SK-MEL-5 (cell line): ENCODE data around the gene ABLIM2. TPM values are rescaled to one million over a fixed set of nuclear protein-coding genes. Genes with fewer than 3 reads are reported as not detected.
A peak's percentile ranks its signal among the peaks of the same experiment; 100 is the strongest.

ENCODE experiments used
- DNase-seq: peaks from one replicate; pipeline ENCODE4 v3.0.0-alpha.2; 2016; ENCODE audit warnings: low read depth, low spot score
- in situ Hi-C: cut with HindIII; loops from 2 replicates; pipeline ENCODE4 v1.10.0; 2016; ENCODE audit warnings: low sequenced_read_pairs, high pct_unique_total_duplicates, low pct_unique_long_range_greater_than_20kb
- total RNA-seq: library from RNA; depleted of rRNA; stranded (reverse); fragments of >200 nt; shearing (Covaris generic); gene quantifications from 2 replicates; pipeline ENCODE4 v1.2.3, GENCODE V29; 2014

Gene ABLIM2
- total RNA-seq, 1 experiment from 2014 or later: 0.29 TPM

GRCh38 chr4:8041868-8042267 lies 116.7 kb downstream of the ABLIM2 start:
- no peak for DNase-seq
- in situ Hi-C loops: no loop called here

GRCh38 chr4:8041172-8041571 lies 117.4 kb downstream of the ABLIM2 start:
- no peak for DNase-seq
- in situ Hi-C loops: no loop called here

- in situ Hi-C loops: no loop called here
- no peak for DNase-seq
These were observed 118.0 kb downstream of the ABLIM2 start for GRCh38 chr4:8040607-8041006.

- DNase-seq: no peak
- in situ Hi-C loops: no loop called here
These were observed 118.8 kb downstream of the ABLIM2 start for GRCh38 chr4:8039853-8040252.

- DNase-seq: no peak
- in situ Hi-C loops: no loop called here
These were observed 119.3 kb downstream of the ABLIM2 start for GRCh38 chr4:8039290-8039689.

GRCh38 chr4:8038719-8039251 lies 119.8 kb downstream of the ABLIM2 start:
- DNase-seq: no peak
- in situ Hi-C loops: no loop called here

GRCh38 chr4:8038083-8038482 lies 120.5 kb downstream of the ABLIM2 start:
- DNase-seq: no peak
- in situ Hi-C loops: no loop called here

GRCh38 chr4:8037150-8037769 lies 121.4 kb downstream of the ABLIM2 start:
- no peak for DNase-seq

GRCh38 chr4:8035371-8035780 lies 123.2 kb downstream of the ABLIM2 start:
- in situ Hi-C loops: no loop called here
- peak; percentile 52 for DNase-seq

More at GRCh38 chr4:8037150-8037769, 121.4 kb downstream of the ABLIM2 start:
- in situ Hi-C loops: no loop called here

GRCh38 chr4:8033829-8034528 lies 124.6 kb downstream of the ABLIM2 start:
- no peak for DNase-seq
- in situ Hi-C loops: no loop called here

GRCh38 chr4:8033067-8033755 lies 125.4 kb downstream of the ABLIM2 start:
- in situ Hi-C loops: no loop called here
- DNase-seq: no peak

GRCh38 chr4:8032381-8032780 lies 126.2 kb downstream of the ABLIM2 start:
- in situ Hi-C loops: no loop called here
- no peak for DNase-seq

- in situ Hi-C loops: no loop called here
- DNase-seq: no peak
These were observed 128.4 kb downstream of the ABLIM2 start for GRCh38 chr4:8030121-8030781.

GRCh38 chr4:8029689-8030088 lies 128.9 kb downstream of the ABLIM2 start:
- in situ Hi-C loops: no loop called here
- DNase-seq: no peak

GRCh38 chr4:8028884-8029568 lies 129.6 kb downstream of the ABLIM2 start:
- in situ Hi-C loops: no loop called here
- no peak for DNase-seq

GRCh38 chr4:8028368-8028767 lies 130.2 kb downstream of the ABLIM2 start:
- in situ Hi-C loops: no loop called here
- DNase-seq: no peak

- in situ Hi-C loops: no loop called here
- DNase-seq: no peak
These were observed 132.2 kb downstream of the ABLIM2 start for GRCh38 chr4:8026453-8026852.

- in situ Hi-C loops: no loop called here
- no peak for DNase-seq
These were observed 132.9 kb downstream of the ABLIM2 start for GRCh38 chr4:8025668-8026067.
